ENCODE data around the gene PTPRE. TPM values are rescaled to one million over a fixed set of nuclear protein-coding genes. Genes with fewer than 3 reads are reported as not detected.

Gene PTPRE
- total and polyA plus RNA-seq, 9 donors = 2.1 to 15.5 (median 6.9) TPM

DNA sequence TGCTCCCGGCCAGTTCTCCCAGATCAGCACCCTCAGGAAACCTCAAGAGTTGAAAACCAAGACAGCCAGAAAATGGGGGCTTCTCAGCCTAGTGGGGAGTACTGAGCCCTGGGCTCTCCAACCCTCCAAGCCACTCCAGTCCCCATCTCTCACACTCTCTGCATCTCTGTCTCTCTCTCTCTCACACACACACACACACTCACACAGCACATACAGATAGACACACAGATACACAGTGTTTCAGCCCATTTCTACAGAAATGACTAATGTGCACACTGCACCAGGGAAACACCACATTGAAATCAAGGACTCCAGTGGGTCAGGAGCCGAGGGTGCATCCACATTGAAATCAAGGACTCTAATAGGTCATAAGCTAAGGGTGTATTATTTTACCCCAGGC is 111.8 kb downstream of the PTPRE start:
- Histone ChIP-seq H3K27ac (no peak overlapping the region), H3K9me3 (no peaks in the 10 kb centered on the region), H3K4me1 (ENCODE audit: insufficient read depth) (no peaks in the 10 kb centered on the region), H3K36me3 (no peaks in the 10 kb centered on the region), H3K4me3 (no peak overlapping the region), H3K27me3 (no peaks in the 10 kb centered on the region)
- TF ChIP-seq POLR2A (IDR thresholded peaks at IDR 0.05) = no peak
- TF ChIP-seq EP300 (IDR thresholded peaks at IDR 0.05) = no peak
- TF ChIP-seq, protein P1, sequence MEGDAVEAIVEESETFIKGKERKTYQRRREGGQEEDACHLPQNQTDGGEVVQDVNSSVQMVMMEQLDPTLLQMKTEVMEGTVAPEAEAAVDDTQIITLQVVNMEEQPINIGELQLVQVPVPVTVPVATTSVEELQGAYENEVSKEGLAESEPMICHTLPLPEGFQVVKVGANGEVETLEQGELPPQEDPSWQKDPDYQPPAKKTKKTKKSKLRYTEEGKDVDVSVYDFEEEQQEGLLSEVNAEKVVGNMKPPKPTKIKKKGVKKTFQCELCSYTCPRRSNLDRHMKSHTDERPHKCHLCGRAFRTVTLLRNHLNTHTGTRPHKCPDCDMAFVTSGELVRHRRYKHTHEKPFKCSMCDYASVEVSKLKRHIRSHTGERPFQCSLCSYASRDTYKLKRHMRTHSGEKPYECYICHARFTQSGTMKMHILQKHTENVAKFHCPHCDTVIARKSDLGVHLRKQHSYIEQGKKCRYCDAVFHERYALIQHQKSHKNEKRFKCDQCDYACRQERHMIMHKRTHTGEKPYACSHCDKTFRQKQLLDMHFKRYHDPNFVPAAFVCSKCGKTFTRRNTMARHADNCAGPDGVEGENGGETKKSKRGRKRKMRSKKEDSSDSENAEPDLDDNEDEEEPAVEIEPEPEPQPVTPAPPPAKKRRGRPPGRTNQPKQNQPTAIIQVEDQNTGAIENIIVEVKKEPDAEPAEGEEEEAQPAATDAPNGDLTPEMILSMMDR (IDR thresholded peaks at IDR 0.05) = no peak
- intact Hi-C loops (cut with DNase I) = no loop called here
- WGBS, 3 donors = 48 to 66% (median 58%) methylated on average over 2 of the region's 2 CpGs
- DNase-seq = no peak

DNA sequence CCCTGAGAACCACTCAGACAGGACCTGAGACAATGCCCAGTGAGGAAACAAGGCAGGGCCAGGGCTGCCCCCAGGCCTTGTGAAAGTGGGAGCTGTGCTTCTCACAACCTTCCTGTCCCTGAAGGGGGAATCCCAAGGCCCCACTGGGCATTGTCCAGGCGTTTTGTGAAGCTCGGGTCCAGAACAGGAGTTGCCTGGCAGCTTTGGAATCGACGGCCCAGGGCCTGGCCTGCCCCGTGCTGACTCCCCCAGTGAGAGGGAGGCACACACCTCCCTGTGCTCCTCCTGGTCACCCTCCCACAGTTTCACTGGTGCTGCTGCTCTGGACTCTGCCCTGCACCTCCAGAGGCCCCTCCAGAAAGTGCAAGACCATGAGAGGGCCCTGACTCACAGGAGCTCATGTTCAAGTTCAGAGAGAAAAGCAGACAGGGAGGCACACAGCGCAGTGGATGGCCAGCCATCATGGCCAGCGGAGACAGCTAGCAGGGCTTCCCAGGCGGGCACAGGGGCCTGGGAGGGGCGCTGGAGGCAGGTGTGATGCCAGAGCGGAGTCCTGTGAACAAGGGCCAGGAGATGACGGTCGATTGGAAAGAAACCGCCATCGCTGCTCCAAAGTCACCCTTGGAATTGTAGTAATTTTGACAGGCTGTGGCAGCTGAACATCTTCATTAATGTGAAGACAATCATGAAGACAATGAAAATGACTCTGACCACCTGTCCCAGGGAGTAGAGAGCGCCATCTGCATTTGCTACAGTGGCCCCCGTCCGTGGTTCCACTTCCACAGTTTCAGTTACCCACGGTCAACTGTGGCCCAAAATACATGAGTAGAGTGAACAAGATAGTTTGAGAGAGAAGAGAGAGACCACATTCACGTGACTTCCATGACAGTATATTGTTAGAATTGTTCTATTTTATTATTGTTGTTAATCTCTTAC is 115.6 kb downstream of the PTPRE start:
- no peaks in the 10 kb centered on the region for H3K36me3 ChIP-seq
- TF ChIP-seq POLR2A (IDR thresholded peaks at IDR 0.05) (no peak), EP300 (IDR thresholded peaks at IDR 0.05) (no peak)
- TF ChIP-seq, protein P1 (IDR thresholded peaks at IDR 0.05) = no peak
- H3K27me3 ChIP-seq = no peaks in the 10 kb centered on the region
- H3K4me1 ChIP-seq (ENCODE audit: insufficient read depth) = no peaks in the 10 kb centered on the region
- no peak overlapping the region for H3K4me3 ChIP-seq
- no peak for DNase-seq
- 89 to 94% (median 91%) methylated on average over 19 of the region's 19 CpGs for WGBS, 3 donors
- intact Hi-C loops (cut with DNase I) = no loop called here
- no peaks in the 10 kb centered on the region for H3K9me3 ChIP-seq
- H3K27ac ChIP-seq = no peak overlapping the region

DNA sequence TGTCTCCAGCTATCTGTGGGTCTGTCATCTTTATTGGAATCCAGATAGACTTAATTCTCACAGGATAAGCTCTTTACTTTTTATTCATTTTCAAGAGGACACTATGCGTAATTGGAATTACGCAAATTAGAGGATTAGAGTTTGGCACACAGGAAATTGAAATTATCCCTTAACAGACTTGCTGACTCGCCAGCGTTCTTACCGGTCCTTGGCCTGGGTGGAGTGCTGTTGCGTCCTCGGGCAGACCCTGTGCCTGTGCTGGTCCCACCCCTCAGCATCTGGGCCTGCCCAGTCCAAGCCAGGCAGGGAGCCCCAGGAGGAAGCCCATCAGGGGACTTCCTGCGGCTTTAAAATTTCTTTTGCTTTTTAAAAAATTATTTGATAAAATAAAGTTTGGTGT is 117.5 kb downstream of the PTPRE start:
- 79 to 81% (median 80%) methylated on average over 8 of the region's 8 CpGs for WGBS, 3 donors
- TF ChIP-seq POLR2A (IDR thresholded peaks at IDR 0.05) = no peak
- Histone ChIP-seq H3K4me3 (no peak overlapping the region), H3K9me3 (no peaks in the 10 kb centered on the region), H3K4me1 (ENCODE audit: insufficient read depth) (no peaks in the 10 kb centered on the region), H3K36me3 (no peaks in the 10 kb centered on the region), H3K27me3 (no peaks in the 10 kb centered on the region), H3K27ac (no peak overlapping the region)
- no peak for DNase-seq
- intact Hi-C loops (cut with DNase I) = no loop called here

DNA sequence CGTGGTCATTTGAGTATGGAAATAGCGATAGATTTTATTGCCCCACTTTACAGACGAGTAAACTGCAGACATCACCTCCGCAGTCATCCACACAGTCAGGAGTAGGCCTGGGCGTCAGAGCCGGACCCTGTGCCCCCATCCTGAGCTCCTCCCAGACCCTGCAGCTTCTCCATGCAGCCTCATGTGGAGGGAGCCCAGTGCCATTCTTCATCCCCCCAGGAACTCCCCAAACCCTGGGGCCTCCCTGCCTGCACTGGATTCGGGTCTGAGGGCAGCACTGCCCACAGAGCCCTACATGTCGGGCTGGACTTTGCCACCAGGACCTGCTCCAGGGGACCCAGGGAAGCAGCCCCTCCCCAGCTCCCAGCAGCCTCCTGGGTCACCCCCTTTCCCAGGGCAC is 118.5 kb downstream of the PTPRE start:
- intact Hi-C loops (cut with DNase I) = no loop called here
- no peak for DNase-seq
- no peaks in the 10 kb centered on the region for H3K36me3 ChIP-seq
- no peaks in the 10 kb centered on the region for H3K4me1 ChIP-seq (ENCODE audit: insufficient read depth)
- H3K27ac ChIP-seq = no peak overlapping the region
- TF ChIP-seq EP300 (IDR thresholded peaks at IDR 0.05) (no peak), POLR2A (IDR thresholded peaks at IDR 0.05) (no peak)
- TF ChIP-seq, protein P1 (IDR thresholded peaks at IDR 0.05) = no peak
- H3K27me3 ChIP-seq = no peaks in the 10 kb centered on the region
- H3K4me3 ChIP-seq = no peak overlapping the region
- WGBS, 3 donors = 88 to 92% (median 90%) methylated on average over 8 of the region's 8 CpGs
- H3K9me3 ChIP-seq = no peaks in the 10 kb centered on the region

DNA sequence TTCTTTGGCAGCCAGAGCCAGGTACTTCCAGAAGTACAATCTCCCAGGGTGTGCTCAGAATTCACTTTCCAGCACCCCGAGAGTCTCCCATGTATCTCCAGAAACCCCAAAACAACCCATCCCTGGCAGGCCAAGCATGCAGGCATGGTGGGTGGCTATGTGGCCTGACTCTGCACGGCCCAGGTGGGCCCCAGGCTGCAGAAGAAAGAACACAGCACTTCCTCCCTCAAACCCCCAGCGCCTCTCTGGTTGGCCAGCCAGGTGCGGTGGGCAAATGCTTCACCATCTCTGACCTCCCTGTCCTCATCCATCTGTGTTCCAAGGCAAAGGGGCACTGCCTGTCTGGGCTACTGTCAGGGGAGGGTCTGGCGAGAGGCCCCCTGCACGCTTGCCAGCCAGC is 119.0 kb downstream of the PTPRE start:
- no peak for DNase-seq
- 86% methylated on average over 6 of the region's 6 CpGs for WGBS, 3 donors
- no peak for TF ChIP-seq POLR2A (IDR thresholded peaks at IDR 0.05)
- TF ChIP-seq EP300 (IDR thresholded peaks at IDR 0.05) = no peak
- TF ChIP-seq, protein P1 (IDR thresholded peaks at IDR 0.05) = no peak
- Histone ChIP-seq H3K4me1 (ENCODE audit: insufficient read depth) (no peaks in the 10 kb centered on the region), H3K9me3 (no peaks in the 10 kb centered on the region), H3K27ac (no peak overlapping the region), H3K4me3 (no peak overlapping the region), H3K36me3 (no peaks in the 10 kb centered on the region), H3K27me3 (no peaks in the 10 kb centered on the region)
- intact Hi-C loops (cut with DNase I) = no loop called here
